GM12892 (cell line): Measurements from ENCODE around the gene CBX4.

Source experiments
- DNase-seq: peaks from one replicate; pipeline ENCODE4 v3.0.0; 2011; ENCODE audit not compliant: insufficient read length
- FAIRE-seq: peaks from 2 replicates; lab custom pipeline; 2011; peaks lifted over from hg19 to GRCh38; lab: Jason Lieb, UNC
- POLR2A ChIP-seq: IDR thresholded peaks from 2 replicates; pipeline ENCODE4 v1.6.1; 2011; ENCODE audit warnings: low read depth, low read length, control low read depth
- POLR2AphosphoS5 ChIP-seq: IDR thresholded peaks from 2 replicates; pipeline ENCODE4 v1.6.1; 2011; ENCODE audit warnings: low read depth, low read length, control low read depth
- TAF1 ChIP-seq: IDR thresholded peaks from 2 replicates; pipeline ENCODE4 v1.6.1; 2011; ENCODE audit warnings: low read depth, mild to moderate bottlenecking, control low read depth, low read length, borderline replicate concordance

The CBX4 gene

GRCh38 chr17:79784353-79785016 lies 54.8 kb downstream of the CBX4 start:
- FAIRE-seq: no peak
- DNase-seq: no peak
- no peak for TF ChIP-seq POLR2AphosphoS5
- no peak for TF ChIP-seq TAF1
- no peak for TF ChIP-seq POLR2A

GRCh38 chr17:79783891-79784290 lies 55.3 kb downstream of the CBX4 start:
- TF ChIP-seq TAF1 (no peak), POLR2A (no peak), POLR2AphosphoS5 (no peak)
- FAIRE-seq (no peak), DNase-seq (no peak)
